H9 (cell line): ENCODE data around the gene PPFIBP1. TPM values are rescaled to one million over a fixed set of nuclear protein-coding genes. Genes with fewer than 3 reads are reported as not detected.

Experiments used
- DNase-seq: peaks from one replicate; pipeline ENCODE4 v3.0.0-alpha.2; 2017
- H2AFZ ChIP-seq: one replicate; pipeline ENCODE4 v1.6.1; 2013; ENCODE audit warnings: mild to moderate bottlenecking, low read length, control low read depth, moderate library complexity
- H2AK5ac ChIP-seq: 2 replicates; pipeline ENCODE4 v1.6.1; 2013; ENCODE audit warnings: low read length, control low read depth, mixed read lengths; ENCODE audit not compliant: insufficient read length
- H2BK120ac ChIP-seq: one replicate; pipeline ENCODE4 v1.6.1; 2013; ENCODE audit warnings: low read depth, mild to moderate bottlenecking, low read length, control low read depth, inconsistent platforms; ENCODE audit not compliant: poor library complexity, severe bottlenecking
- H2BK12ac ChIP-seq: 2 replicates; pipeline ENCODE4 v1.6.1; 2013; ENCODE audit warnings: low read length, control low read depth, mixed read lengths, low read depth; ENCODE audit not compliant: insufficient read length
- H2BK15ac ChIP-seq: 2 replicates; pipeline ENCODE4 v1.6.1; 2013; ENCODE audit warnings: low read depth, low read length, control low read depth
- H2BK20ac ChIP-seq: one replicate; pipeline ENCODE4 v1.6.1; 2013; ENCODE audit warnings: low read depth, mild to moderate bottlenecking, low read length, control low read depth, inconsistent platforms; ENCODE audit not compliant: poor library complexity, severe bottlenecking
- H2BK5ac ChIP-seq: 2 replicates; pipeline ENCODE4 v1.6.1; 2013; ENCODE audit warnings: low read length, control low read depth, mixed read lengths; ENCODE audit not compliant: insufficient read length
- H3K14ac ChIP-seq: 2 replicates; pipeline ENCODE4 v1.6.1; 2013; ENCODE audit warnings: low read length, control low read depth; ENCODE audit not compliant: insufficient read depth
- H3K18ac ChIP-seq: 2 replicates; pipeline ENCODE4 v1.6.1; 2013; ENCODE audit warnings: low read depth, mild to moderate bottlenecking, mixed read lengths, low read length, control low read depth; ENCODE audit not compliant: insufficient read length
- H3K23ac ChIP-seq: 2 replicates; pipeline ENCODE4 v1.6.1; 2013; ENCODE audit warnings: low read length, control low read depth, mixed read lengths, low read depth; ENCODE audit not compliant: insufficient read length
- H3K23me2 ChIP-seq: 2 replicates; pipeline ENCODE4 v1.6.1; 2013; ENCODE audit warnings: low read depth, mild to moderate bottlenecking, mixed read lengths, low read length, control low read depth; ENCODE audit not compliant: insufficient read length, poor library complexity, severe bottlenecking
- H3K27ac ChIP-seq: 2 replicates; pipeline ENCODE4 v1.5.1; 2013; ENCODE audit warnings: low read length, control low read depth, mixed read lengths, low read depth; ENCODE audit not compliant: insufficient read length
- H3K27me3 ChIP-seq: 2 replicates; pipeline ENCODE4 v1.6.1; 2013; ENCODE audit warnings: low read length, control low read depth, inconsistent platforms; ENCODE audit not compliant: insufficient read depth
- H3K4ac ChIP-seq: 2 replicates; pipeline ENCODE4 v1.6.1; 2013; ENCODE audit warnings: low read depth, mild to moderate bottlenecking, control low read depth, inconsistent platforms, low read length, moderate library complexity
- H3K4me1 ChIP-seq: 2 replicates; pipeline ENCODE4 v1.6.1; 2013; ENCODE audit warnings: low read length, control low read depth, inconsistent platforms; ENCODE audit not compliant: insufficient read depth
- H3K4me2 ChIP-seq: 2 replicates; pipeline ENCODE4 v1.6.1; 2013; ENCODE audit warnings: low read length, control low read depth, mixed read lengths; ENCODE audit not compliant: insufficient read length, insufficient read depth
- H3K56ac ChIP-seq: 2 replicates; pipeline ENCODE4 v1.6.1; 2013; ENCODE audit warnings: low read depth, mild to moderate bottlenecking, mixed read lengths, low read length, control low read depth; ENCODE audit not compliant: insufficient read length
- H3K79me1 ChIP-seq: 2 replicates; pipeline ENCODE4 v1.6.1; 2013; ENCODE audit warnings: low read depth, mild to moderate bottlenecking, moderate library complexity, low read length, control low read depth, inconsistent platforms; ENCODE audit not compliant: insufficient read depth, poor library complexity, severe bottlenecking
- H3K79me2 ChIP-seq: 2 replicates; pipeline ENCODE4 v1.6.1; 2013; ENCODE audit warnings: low read length, control low read depth, inconsistent platforms; ENCODE audit not compliant: insufficient read depth
- H3K9ac ChIP-seq: 2 replicates; pipeline ENCODE4 v1.6.1; 2013; ENCODE audit warnings: low read length, control low read depth, mixed read lengths; ENCODE audit not compliant: insufficient read length; ENCODE audit errors: extremely low read depth
- H3K9me3 ChIP-seq: one replicate; pipeline ENCODE4 v1.6.1; 2013; ENCODE audit warnings: low read depth, low read length, inconsistent platforms; ENCODE audit not compliant: control insufficient read depth
- H3T11ph ChIP-seq: one replicate; pipeline ENCODE4 v1.6.1; 2013; ENCODE audit warnings: mild to moderate bottlenecking, low read length, control low read depth, inconsistent platforms
- H4K20me1 ChIP-seq: one replicate; pipeline ENCODE4 v1.6.1; 2013; ENCODE audit not compliant: control insufficient read depth, insufficient read length, insufficient read depth
- H4K5ac ChIP-seq: 2 replicates; pipeline ENCODE4 v1.6.1; 2013; ENCODE audit warnings: low read depth, mild to moderate bottlenecking, mixed read lengths, low read length, control low read depth; ENCODE audit not compliant: insufficient read length
- H4K8ac ChIP-seq: replicated peaks from 2 replicates; pipeline ENCODE4 v1.6.1; 2013; ENCODE audit warnings: low read length, control low read depth, mixed read lengths, low read depth; ENCODE audit not compliant: insufficient read length
- H4K91ac ChIP-seq: 2 replicates; pipeline ENCODE4 v1.6.1; 2013; ENCODE audit warnings: low read depth, mild to moderate bottlenecking, moderate library complexity, mixed read lengths, low read length, control low read depth; ENCODE audit not compliant: insufficient read length
- H3K27ac Mint-ChIP-seq, 3 experiments: 2 replicates in 2 of 3; 3 replicates in 1 of 3; pipeline ENCODE4 v1.8.0; 2020 to 2021; ENCODE audit warnings: mixed read lengths in 3 of 3, mild to moderate bottlenecking in 1 of 3, moderate library complexity in 1 of 3
- H3K27me3 Mint-ChIP-seq: 2 replicates; pipeline ENCODE4 v1.8.0; 2021; ENCODE audit warnings: low read depth, mild to moderate bottlenecking, moderate library complexity, mixed read lengths
- H3K36me3 Mint-ChIP-seq, 3 experiments: 2 replicates in 2 of 3; 3 replicates in 1 of 3; pipeline ENCODE4 v1.8.0; 2020 to 2021; ENCODE audit warnings: low read depth in 3 of 3, mixed read lengths in 3 of 3; ENCODE audit not compliant: insufficient read depth in 1 of 3
- H3K4me1 Mint-ChIP-seq, 2 experiments: 2 replicates each; pipeline ENCODE4 v1.8.0; 2020; ENCODE audit warnings: mixed read lengths in 2 of 2
- H3K4me3 Mint-ChIP-seq, 2 experiments: 2 replicates in 1 of 2; 3 replicates in 1 of 2; pipeline ENCODE4 v1.8.0; 2020 to 2021; ENCODE audit warnings: mild to moderate bottlenecking in 2 of 2, mixed read lengths in 2 of 2, moderate library complexity in 1 of 2
- H3K9me3 Mint-ChIP-seq, 2 experiments: 2 replicates in 1 of 2; 3 replicates in 1 of 2; pipeline ENCODE4 v1.8.0; 2020; ENCODE audit warnings: mild to moderate bottlenecking in 2 of 2, mixed read lengths in 2 of 2, moderate library complexity in 1 of 2
- CTCF ChIP-seq: fragments of 200-600 bp; sonication (generic); conservative IDR thresholded peaks from 3 replicates; pipeline ENCODE4 v1.8.0; 2021; ENCODE audit warnings: antibody characterized with exemption, mild to moderate bottlenecking
- WGBS: extraction: QIAGEN DNeasy Blood & Tissue Kit; methylation state at CpG from one replicate; pipeline ENCODE4 v1.1.7; 2013; ENCODE audit warnings: missing lambda C conversion rate, low lambda C conversion rate, mixed read lengths; ENCODE audit not compliant: insufficient read length; ENCODE audit errors: extremely low coverage; 5-methylcytosine and 5-hydroxymethylcytosine counted together
- total RNA-seq: library from RNA; stranded (reverse); gene quantifications from 2 replicates; pipeline ENCODE4 v1.2.1, GENCODE V29; 2021

PPFIBP1 gene
- total RNA-seq, 1 experiment from 2014 or later: 29.2 TPM

GRCh38 chr12:27667540-27667939, 143.5 kb downstream of the PPFIBP1 start:
- H2BK20ac ChIP-seq: no peak overlapping the region
- peaks cover 2% of the 10 kb centered on the region for H4K20me1 ChIP-seq
- no peak overlapping the region for H2AK5ac ChIP-seq
- no peak overlapping the region for H2BK15ac ChIP-seq
- Mint-ChIP-seq H3K27me3 (no peaks in the 10 kb centered on the region), H3K36me3 (peaks cover 0 to 15% (median 8%) of the 10 kb centered on the region in 3 experiments; a peak in 4 of 7 replicates), H3K9me3 (no peaks in the 10 kb centered on the region), H3K4me3 (no peak overlapping the region), H3K27ac (no peak overlapping the region), H3K4me1 (no peaks in the 10 kb centered on the region)
- H3K27me3 ChIP-seq: no peaks in the 10 kb centered on the region
- H3K14ac ChIP-seq: no peak overlapping the region
- H3K18ac ChIP-seq: no peak overlapping the region
- no peak overlapping the region for H3K9ac ChIP-seq
- H3K27ac ChIP-seq: no peak overlapping the region
- H3K23ac ChIP-seq: no peak overlapping the region
- TF ChIP-seq CTCF: no peak
- H3K56ac ChIP-seq: no peak overlapping the region
- H3K9me3 ChIP-seq: no peaks in the 10 kb centered on the region
- no peak overlapping the region for H2BK5ac ChIP-seq
- H3K79me2 ChIP-seq: no peaks in the 10 kb centered on the region
- H4K91ac ChIP-seq: no peak overlapping the region
- no peak overlapping the region for H2BK12ac ChIP-seq
- no peak overlapping the region for H3T11ph ChIP-seq
- H2BK120ac ChIP-seq: no peak overlapping the region
- H4K5ac ChIP-seq: no peak overlapping the region
- DNase-seq: no peak
- no peaks in the 10 kb centered on the region for H3K4me1 ChIP-seq
- no peak overlapping the region for H3K4ac ChIP-seq
- H2AFZ ChIP-seq: no peak overlapping the region
- H4K8ac ChIP-seq: no peak overlapping the region
- H3K4me2 ChIP-seq: no peak overlapping the region
- no CpG with 5 or more reads among the region's 6 CpGs for WGBS
- H3K79me1 ChIP-seq: no peaks in the 10 kb centered on the region
- H3K23me2 ChIP-seq: no peaks in the 10 kb centered on the region
